IMR-90 (cell line): Measurements from ENCODE around the gene CYTH1. TPM values are rescaled to one million over a fixed set of nuclear protein-coding genes. Genes with fewer than 3 reads are reported as not detected.

Experiments used
- ATAC-seq: fragments of 200-7000 bp; cut with Tn5 transposase; 2 replicates; pipeline ENCODE4 v1.9.1; 2020; ENCODE audit warnings: low read depth, mild to moderate bottlenecking, moderate library complexity
- BruUV-seq: library from RNA; stranded (reverse); fragments of 400-500 nt; replicated peaks from 2 replicates; lab custom pipeline; 2021; lab: Mats Ljungman, UMichigan
- CTCF ChIA-PET: fragments of 300-600 bp; formaldehyde crosslinking; extraction: SDS; loops from one replicate; lab custom pipeline; 2021; ENCODE audit warnings: antibody characterized with exemption; lab: Yijun Ruan, JAX
- POLR2A ChIA-PET: fragments of 300-600 bp; sonication (Branson Sonifier 250); formaldehyde crosslinking; loops from one replicate; lab custom pipeline; 2022; ENCODE audit warnings: antibody characterized with exemption; ENCODE audit not compliant: unreplicated experiment; lab: Charles Lee
- DNase-seq: peaks from one replicate; pipeline ENCODE4 v3.0.0; 2013
- H2AFZ ChIP-seq: replicated peaks from 2 replicates; pipeline ENCODE3; 2013; ENCODE audit warnings: low read length, mild to moderate bottlenecking; ENCODE audit not compliant: poor library complexity
- H2AK5ac ChIP-seq: 2 replicates; pipeline ENCODE4 v1.6.1; 2013; ENCODE audit warnings: low read depth, low read length, inconsistent platforms
- H2AK9ac ChIP-seq: replicated peaks from 2 replicates; pipeline ENCODE3; 2013; ENCODE audit warnings: mild to moderate bottlenecking, low read depth, low read length, moderate library complexity; ENCODE audit not compliant: poor library complexity
- H2BK120ac ChIP-seq: 2 replicates; pipeline ENCODE4 v1.6.1; 2013; ENCODE audit warnings: low read depth, low read length, inconsistent platforms
- H2BK15ac ChIP-seq: 3 replicates; pipeline ENCODE4 v1.6.1; 2013; ENCODE audit warnings: low read depth, low read length, inconsistent platforms
- H2BK20ac ChIP-seq: 2 replicates; pipeline ENCODE4 v1.6.1; 2013; ENCODE audit warnings: low read depth, mild to moderate bottlenecking, inconsistent platforms, low read length, moderate library complexity
- H2BK5ac ChIP-seq: 2 replicates; pipeline ENCODE4 v1.6.1; 2013; ENCODE audit warnings: mild to moderate bottlenecking, low read depth, low read length, inconsistent platforms; ENCODE audit not compliant: poor library complexity, severe bottlenecking
- H3K14ac ChIP-seq: replicated peaks from 2 replicates; pipeline ENCODE4 v1.6.1; 2013; ENCODE audit warnings: low read depth, low read length, inconsistent platforms
- H3K18ac ChIP-seq: 2 replicates; pipeline ENCODE4 v1.6.1; 2013; ENCODE audit warnings: low read depth, low read length, control low read depth
- H3K23ac ChIP-seq: 2 replicates; pipeline ENCODE4 v1.6.1; 2013; ENCODE audit warnings: low read depth, low read length, inconsistent platforms
- H3K27ac ChIP-seq: 2 replicates; pipeline ENCODE4 v1.5.1; 2013; ENCODE audit warnings: mild to moderate bottlenecking, control low read depth, low read length; ENCODE audit not compliant: insufficient read depth
- H3K27me3 ChIP-seq: 2 replicates; pipeline ENCODE4 v1.6.1; 2013; ENCODE audit warnings: low read length; ENCODE audit not compliant: control insufficient read depth, insufficient read depth
- H3K36me3 ChIP-seq: 2 replicates; pipeline ENCODE4 v1.6.1; 2013; ENCODE audit warnings: low read length, mixed read lengths; ENCODE audit not compliant: control insufficient read depth, insufficient read depth
- H3K4ac ChIP-seq: 2 replicates; pipeline ENCODE4 v1.6.1; 2013; ENCODE audit warnings: low read depth, low read length, inconsistent platforms
- H3K4me1 ChIP-seq: 2 replicates; pipeline ENCODE4 v1.6.1; 2013; ENCODE audit warnings: low read length, mixed read lengths; ENCODE audit not compliant: control insufficient read depth, insufficient read depth
- H3K4me2 ChIP-seq: 2 replicates; pipeline ENCODE4 v1.6.1; 2013; ENCODE audit warnings: low read depth, mild to moderate bottlenecking, control low read depth, low read length, moderate library complexity
- H3K4me3 ChIP-seq: 2 replicates; pipeline ENCODE4 v1.5.1; 2013; ENCODE audit warnings: low read depth, mild to moderate bottlenecking, control low read depth, low read length, moderate library complexity; ENCODE audit not compliant: insufficient read depth
- H3K56ac ChIP-seq: 2 replicates; pipeline ENCODE4 v1.6.1; 2013; ENCODE audit warnings: low read length, inconsistent platforms; ENCODE audit not compliant: insufficient read depth; ENCODE audit errors: extremely low read depth
- H3K79me1 ChIP-seq, 2 experiments: 2 replicates each; pipeline ENCODE4 v1.6.1; 2013; ENCODE audit warnings: low read length in 2 of 2, inconsistent platforms in 1 of 2, low read depth in 1 of 2
- H3K9ac ChIP-seq: 2 replicates; pipeline ENCODE4 v1.6.1; 2013; ENCODE audit warnings: low read depth, low read length, control low read depth
- H3K9me1 ChIP-seq: 2 replicates; pipeline ENCODE4 v1.6.1; 2013; ENCODE audit warnings: low read length, inconsistent platforms; ENCODE audit not compliant: insufficient read depth
- H3K9me3 ChIP-seq: 2 replicates; pipeline ENCODE4 v1.6.1; 2013; ENCODE audit warnings: low read length; ENCODE audit not compliant: control insufficient read depth, insufficient read depth
- H4K20me1 ChIP-seq: 2 replicates; pipeline ENCODE4 v1.6.1; 2013; ENCODE audit warnings: low read length, inconsistent platforms; ENCODE audit not compliant: insufficient read depth
- H4K5ac ChIP-seq: 2 replicates; pipeline ENCODE4 v1.6.1; 2013; ENCODE audit warnings: mild to moderate bottlenecking, low read depth, low read length, control low read depth
- H4K8ac ChIP-seq, 2 experiments: 2 replicates each; pipeline ENCODE4 v1.6.1; 2013; ENCODE audit warnings: low read depth in 2 of 2, low read length in 2 of 2, control low read depth in 1 of 2, inconsistent platforms in 1 of 2
- H4K91ac ChIP-seq: 2 replicates; pipeline ENCODE4 v1.6.1; 2013; ENCODE audit warnings: low read depth, low read length, inconsistent platforms; ENCODE audit not compliant: insufficient read depth
- CEBPB ChIP-seq: IDR thresholded peaks from 2 replicates; pipeline ENCODE4 v1.6.1; 2012; ENCODE audit warnings: low read depth, low read length, improper control_type of control experiment
- MAFK ChIP-seq: IDR thresholded peaks from 2 replicates; pipeline ENCODE4 v1.6.1; 2012; ENCODE audit warnings: low read depth, low read length, improper control_type of control experiment
- NFE2L2 ChIP-seq: fragments of 150-350 bp; IDR thresholded peaks from 2 replicates; pipeline ENCODE4 v1.6.1; 2016; ENCODE audit warnings: low read depth, mild to moderate bottlenecking, low read length
- RFX5 ChIP-seq: IDR thresholded peaks from 2 replicates; pipeline ENCODE4 v1.8.0; 2012; ENCODE audit warnings: low read depth, mild to moderate bottlenecking, low read length, moderate library complexity
- WGBS, 2 experiments: methylation state at CpG; one replicate each; pipeline versions ENCODE4 v1.1.5 to v1.1.7; 2013; ENCODE audit warnings: missing lambda C conversion rate in 2 of 2; ENCODE audit not compliant: insufficient read length in 1 of 2; ENCODE audit errors: extremely low coverage in 2 of 2; 5-methylcytosine and 5-hydroxymethylcytosine counted together
- dilution Hi-C: fragments of 300-500 bp; cut with HindIII; formaldehyde crosslinking; loops from one replicate; pipeline ENCODE4 v1.14.3; 2018; ENCODE audit warnings: low sequenced_read_pairs; ENCODE audit not compliant: unreplicated experiment
- in situ Hi-C: fragments of 300-500 bp; cut with MboI; formaldehyde crosslinking; loops from 3 replicates; pipeline ENCODE4 v1.14.3; 2019; ENCODE audit warnings: low sequenced_read_pairs, inconsistent platforms, mixed read lengths
- intact Hi-C: fragments of 100-400 bp; cut with micrococcal nuclease; formaldehyde crosslinking; loops from 2 replicates; pipeline ENCODE4 v1.10.0; 2022
- polyA plus RNA-seq, 3 experiments: library from polyadenylated mRNA; depleted of rRNA; stranded (reverse); fragments of >200 nt; gene quantifications; 2 replicates each; pipeline ENCODE4 v1.2.3, GENCODE V29; 2012; ENCODE audit warnings: low replicate concordance in 1 of 3
- total RNA-seq: library from RNA; depleted of rRNA; stranded (reverse); fragments of >200 nt; gene quantifications from 2 replicates; pipeline ENCODE4 v1.2.3, GENCODE V29; 2012
- TF ChIP-seq, protein P1 (sequence below): fragments of 150-350 bp; IDR thresholded peaks from 2 replicates; pipeline ENCODE4 v1.6.1; 2017; ENCODE audit warnings: mild to moderate bottlenecking, antibody characterized with exemption, low read length, low read depth
- TF ChIP-seq, protein P2 (sequence below): fragments of 150-350 bp; IDR thresholded peaks from 2 replicates; pipeline ENCODE4 v1.6.1; 2016; ENCODE audit warnings: low read depth, mild to moderate bottlenecking, low read length, moderate library complexity, borderline replicate concordance

CYTH1 gene
- total and polyA plus RNA-seq, 2 of the 4 experiments (the other 2 are of a cell fraction), result 7.9 to 12.4 TPM

DNA sequence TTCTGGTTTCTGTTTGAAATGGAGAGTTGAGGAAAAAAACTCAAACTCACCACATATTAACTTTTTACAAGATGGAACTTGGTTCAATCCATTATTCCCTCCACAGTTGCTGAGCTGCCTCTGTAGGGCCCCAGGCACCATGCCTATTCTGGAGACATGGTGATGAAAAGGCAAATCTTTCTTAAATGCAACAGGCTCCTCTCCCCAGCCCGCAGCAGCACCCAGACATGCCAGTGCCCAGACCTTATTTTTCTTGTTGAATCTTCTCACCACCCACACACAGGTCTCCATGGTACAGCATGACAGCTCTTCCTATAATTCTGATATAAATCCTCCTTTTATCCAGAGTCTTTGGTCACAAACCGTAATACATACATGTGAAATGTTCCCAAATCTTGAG lies 7.6 kb downstream of the CYTH1 start:
- Histone ChIP-seq H4K5ac (no peak overlapping the region), H3K4me1 (peaks cover 2% of the 10 kb centered on the region; the same call in 1 of the 2 replicates), H2BK5ac (no peak overlapping the region), H2BK20ac (no peak overlapping the region), H3K27ac (no peak overlapping the region), H3K9ac (no peak overlapping the region), H3K4me2 (no peak overlapping the region), H4K20me1 (peaks cover 11% of the 10 kb centered on the region), H3K18ac (no peak overlapping the region), H3K56ac (no peak overlapping the region), H3K14ac (no peak overlapping the region), H2BK15ac (no peak overlapping the region), H3K79me1 (peaks cover 32 to 60% of the 10 kb centered on the region in 2 experiments), H3K9me3 (no peaks in the 10 kb centered on the region), H4K8ac (no peak overlapping the region), H3K27me3 (no peaks in the 10 kb centered on the region), H4K91ac (no peak overlapping the region), H3K36me3 (no peaks in the 10 kb centered on the region), H2AK5ac (no peak overlapping the region), H2AK9ac (no peak overlapping the region), H3K9me1 (no peaks in the 10 kb centered on the region), H3K23ac (no peak overlapping the region), H2BK120ac (no peak overlapping the region), H2AFZ (no peak overlapping the region), H3K4me3 (no peak overlapping the region), H3K4ac (no peak overlapping the region; the same call in 1 of the 2 replicates)
- dilution Hi-C loops, result no loop called here
- TF ChIP-seq, protein P1, sequence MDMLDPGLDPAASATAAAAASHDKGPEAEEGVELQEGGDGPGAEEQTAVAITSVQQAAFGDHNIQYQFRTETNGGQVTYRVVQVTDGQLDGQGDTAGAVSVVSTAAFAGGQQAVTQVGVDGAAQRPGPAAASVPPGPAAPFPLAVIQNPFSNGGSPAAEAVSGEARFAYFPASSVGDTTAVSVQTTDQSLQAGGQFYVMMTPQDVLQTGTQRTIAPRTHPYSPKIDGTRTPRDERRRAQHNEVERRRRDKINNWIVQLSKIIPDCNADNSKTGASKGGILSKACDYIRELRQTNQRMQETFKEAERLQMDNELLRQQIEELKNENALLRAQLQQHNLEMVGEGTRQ, result no peak
- TF ChIP-seq RFX5 (no peak), CEBPB (no peak), MAFK (no peak), NFE2L2 (no peak)
- TF ChIP-seq, protein P2, sequence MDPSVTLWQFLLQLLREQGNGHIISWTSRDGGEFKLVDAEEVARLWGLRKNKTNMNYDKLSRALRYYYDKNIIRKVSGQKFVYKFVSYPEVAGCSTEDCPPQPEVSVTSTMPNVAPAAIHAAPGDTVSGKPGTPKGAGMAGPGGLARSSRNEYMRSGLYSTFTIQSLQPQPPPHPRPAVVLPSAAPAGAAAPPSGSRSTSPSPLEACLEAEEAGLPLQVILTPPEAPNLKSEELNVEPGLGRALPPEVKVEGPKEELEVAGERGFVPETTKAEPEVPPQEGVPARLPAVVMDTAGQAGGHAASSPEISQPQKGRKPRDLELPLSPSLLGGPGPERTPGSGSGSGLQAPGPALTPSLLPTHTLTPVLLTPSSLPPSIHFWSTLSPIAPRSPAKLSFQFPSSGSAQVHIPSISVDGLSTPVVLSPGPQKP, result no peak
- POLR2A ChIA-PET, result no interaction called here
- in situ Hi-C loops, result no loop called here
- BruUV-seq, result no TSS peak
- CTCF ChIA-PET, result no interaction called here
- WGBS, 2 experiments, result no CpG with 5 or more reads among the region's 2 CpGs
- DNase-seq (no peak), ATAC-seq (peak; percentile 37)
- intact Hi-C loops, result no loop called here
